Stimulated activated CD8-positive, alpha-beta memory T cell treated with anti-CD3 and anti-CD28 coated beads, Interleukin-12 subunit alpha, Interleukin-12 subunit beta, amount 100 ng/mL, for 4 hours (primary cell): ENCODE measurements around the gene TM4SF5.
A peak's percentile ranks its signal among the peaks of the same experiment; 100 is the strongest.
"Not testable (repeated sequence)": the region's sequence is repeated elsewhere in the genome, so short reads cannot be mapped to it uniquely, and the experiment has no call there.

Experiments used
- DNase-seq: peaks from one replicate; pipeline ENCODE4 v3.0.0-alpha.2; 2020; ENCODE audit warnings: low read depth

TM4SF5 gene

DNA sequence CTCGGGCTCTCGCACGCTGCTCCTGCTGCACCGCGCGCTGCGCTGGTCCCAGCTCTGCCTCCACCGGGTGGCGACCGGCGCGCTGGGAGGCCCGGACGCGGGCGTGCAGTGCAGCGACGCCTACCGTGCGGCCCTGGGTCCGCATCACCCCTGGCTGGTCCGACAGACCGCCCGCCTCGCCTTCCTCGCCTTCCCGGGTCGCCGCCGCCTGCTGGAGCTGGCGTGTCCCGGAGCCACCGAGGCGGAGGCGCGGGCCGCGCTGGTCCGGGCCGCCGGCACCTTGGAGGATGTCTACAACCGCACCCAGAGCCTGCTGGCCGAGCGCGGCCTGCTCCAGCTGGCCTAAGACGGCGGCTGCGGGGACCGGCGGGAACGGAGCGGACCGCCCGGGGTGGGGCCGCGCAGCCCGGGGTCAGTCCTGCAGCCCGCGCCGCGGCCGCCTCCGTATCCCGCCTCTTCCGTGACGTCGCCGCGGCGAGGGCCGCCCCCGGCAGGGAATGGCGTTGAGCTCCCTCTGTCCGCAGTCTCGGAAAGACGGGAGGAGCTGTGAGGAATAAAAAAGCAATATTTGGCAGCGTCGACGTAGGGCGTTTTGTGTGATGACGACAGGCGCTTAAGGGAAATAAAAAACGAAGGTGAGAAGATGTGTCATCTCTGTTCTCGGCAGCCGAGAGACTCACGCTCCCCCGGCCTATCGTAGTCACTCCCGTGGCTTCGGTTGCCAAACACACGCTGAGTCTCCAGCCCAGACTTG, 18.4 kb downstream of the TM4SF5 start:
- DNase-seq, result peak; percentile 67

DNA sequence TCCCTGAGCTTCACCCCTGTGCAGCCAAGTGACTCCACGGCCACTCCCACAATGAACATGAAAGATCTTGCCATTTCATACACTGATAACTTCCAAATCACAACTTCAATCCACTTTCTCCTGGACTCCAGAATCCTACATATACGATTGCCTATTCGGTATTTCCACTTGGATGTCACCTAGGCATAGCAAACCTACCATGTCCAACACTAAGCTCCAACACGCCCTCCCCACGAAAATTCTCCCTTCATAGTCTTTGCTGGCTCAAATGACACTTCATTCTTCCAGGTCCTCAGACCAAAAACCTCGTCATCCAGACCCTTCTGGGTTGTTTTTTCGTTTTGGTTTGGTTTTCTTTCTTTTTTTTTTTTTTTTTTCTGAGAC, 19.0 kb downstream of the TM4SF5 start:
- DNase-seq, result no peak

DNA sequence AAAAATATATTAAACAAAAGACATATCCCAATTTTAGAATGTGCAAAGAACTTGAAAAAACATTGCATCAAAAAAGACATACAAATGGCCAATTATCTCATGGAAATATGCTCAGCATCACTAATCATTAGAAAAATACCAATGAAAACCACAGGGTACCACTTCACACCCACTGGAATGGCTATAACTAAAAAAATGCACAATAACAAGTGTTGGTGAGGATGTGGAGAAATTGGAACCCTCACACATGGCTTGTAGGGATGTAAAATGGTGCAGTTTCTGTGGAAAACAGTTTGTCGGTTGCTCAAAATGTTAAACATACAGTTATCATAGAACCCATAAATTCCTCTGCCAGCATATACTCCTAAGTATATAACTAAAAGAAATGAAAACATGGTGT, 23.5 kb downstream of the TM4SF5 start:
- DNase-seq, result no peak

DNA sequence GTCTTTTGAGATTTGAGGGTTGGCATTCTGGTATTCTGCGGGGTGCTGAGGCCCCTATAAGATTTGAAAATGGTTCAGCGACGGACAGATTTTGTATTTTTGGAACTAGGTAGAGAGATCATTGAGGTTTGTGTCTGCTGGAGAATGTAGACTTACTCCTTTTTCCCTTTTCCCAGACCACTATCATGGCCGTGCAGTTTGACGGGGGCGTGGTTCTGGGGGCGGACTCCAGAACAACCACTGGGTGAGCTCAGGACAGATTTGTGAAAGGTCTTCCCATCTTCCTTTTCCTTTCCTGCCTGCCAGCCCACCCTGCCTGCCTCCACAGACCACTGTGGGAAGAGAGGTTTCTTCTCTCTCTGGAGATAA, 24.9 kb downstream of the TM4SF5 start:
- no peak for DNase-seq

DNA sequence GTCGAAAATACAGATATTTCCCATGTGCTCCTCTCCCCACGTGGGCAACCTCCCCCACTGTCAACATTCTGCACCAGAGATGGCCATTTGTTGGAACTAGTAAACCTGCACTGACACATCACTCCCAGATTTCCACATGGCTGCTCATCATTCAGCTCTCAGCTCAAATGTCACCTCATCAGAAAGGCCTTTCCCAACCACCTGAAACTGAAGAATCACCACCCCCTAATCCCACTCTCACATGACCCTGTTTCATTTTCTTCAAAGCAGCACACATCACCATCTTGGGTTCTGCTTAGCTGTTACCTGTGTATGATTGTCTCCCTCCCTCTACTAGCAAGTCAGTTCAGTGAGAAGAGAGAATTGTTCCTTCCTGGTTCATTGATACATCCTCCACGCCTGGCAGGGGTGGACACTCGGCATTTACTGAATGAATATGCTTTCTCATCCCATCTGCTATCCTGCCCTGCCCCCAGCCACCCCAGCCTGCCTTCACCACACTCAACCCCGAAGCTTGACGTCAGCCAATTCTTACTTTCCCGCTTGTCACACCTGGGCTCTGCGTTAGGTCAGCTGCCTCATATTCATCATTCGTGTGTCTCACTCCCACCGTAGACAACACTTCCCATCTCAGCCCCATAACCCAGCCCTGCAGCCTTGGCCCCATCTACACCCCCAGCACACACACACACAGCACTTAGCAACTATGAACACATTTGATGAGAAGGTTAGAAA, 28.9 kb downstream of the TM4SF5 start:
- no peak for DNase-seq

DNA sequence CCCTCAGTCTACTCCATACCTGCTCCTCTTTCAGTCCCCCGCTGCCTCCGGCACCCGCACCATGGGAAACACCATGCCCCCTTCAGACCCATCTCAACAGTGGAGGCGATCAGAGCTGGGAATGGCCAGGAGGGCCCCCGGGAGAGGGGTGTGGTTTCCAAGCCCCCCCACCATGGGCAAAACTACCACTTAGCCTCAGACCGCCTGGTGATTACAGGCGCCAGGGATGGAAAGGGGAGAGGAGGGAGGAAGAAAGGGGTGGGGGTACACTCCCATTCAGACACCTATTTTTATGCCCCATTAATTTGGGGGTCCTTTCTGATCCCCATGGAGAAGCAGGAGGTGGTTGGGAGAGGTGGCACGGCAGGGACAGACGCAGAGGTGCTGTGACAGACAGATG, 30.5 kb downstream of the TM4SF5 start, which contains the start of gene C17orf114:
Gene C17orf114 (minus strand): TSS at position 101 of the 400 bp plus-strand sequence.
- no peak for DNase-seq

DNA sequence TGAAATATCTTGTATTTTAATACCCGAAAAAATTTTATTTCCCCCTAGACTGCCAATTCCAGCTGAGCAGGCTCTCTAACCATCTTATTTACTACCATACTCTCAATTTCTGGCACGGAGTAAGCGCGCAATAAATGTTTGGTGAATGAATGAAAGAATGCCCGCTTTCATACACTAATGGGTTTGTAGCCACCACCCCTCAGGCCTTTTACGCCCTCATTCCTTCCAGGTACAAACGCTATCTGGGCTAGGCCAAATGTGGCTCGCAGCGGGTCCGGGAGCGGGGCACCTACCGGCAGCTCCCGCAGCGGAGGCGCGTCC, 34.7 kb downstream of the TM4SF5 start:
- no peak for DNase-seq

DNA sequence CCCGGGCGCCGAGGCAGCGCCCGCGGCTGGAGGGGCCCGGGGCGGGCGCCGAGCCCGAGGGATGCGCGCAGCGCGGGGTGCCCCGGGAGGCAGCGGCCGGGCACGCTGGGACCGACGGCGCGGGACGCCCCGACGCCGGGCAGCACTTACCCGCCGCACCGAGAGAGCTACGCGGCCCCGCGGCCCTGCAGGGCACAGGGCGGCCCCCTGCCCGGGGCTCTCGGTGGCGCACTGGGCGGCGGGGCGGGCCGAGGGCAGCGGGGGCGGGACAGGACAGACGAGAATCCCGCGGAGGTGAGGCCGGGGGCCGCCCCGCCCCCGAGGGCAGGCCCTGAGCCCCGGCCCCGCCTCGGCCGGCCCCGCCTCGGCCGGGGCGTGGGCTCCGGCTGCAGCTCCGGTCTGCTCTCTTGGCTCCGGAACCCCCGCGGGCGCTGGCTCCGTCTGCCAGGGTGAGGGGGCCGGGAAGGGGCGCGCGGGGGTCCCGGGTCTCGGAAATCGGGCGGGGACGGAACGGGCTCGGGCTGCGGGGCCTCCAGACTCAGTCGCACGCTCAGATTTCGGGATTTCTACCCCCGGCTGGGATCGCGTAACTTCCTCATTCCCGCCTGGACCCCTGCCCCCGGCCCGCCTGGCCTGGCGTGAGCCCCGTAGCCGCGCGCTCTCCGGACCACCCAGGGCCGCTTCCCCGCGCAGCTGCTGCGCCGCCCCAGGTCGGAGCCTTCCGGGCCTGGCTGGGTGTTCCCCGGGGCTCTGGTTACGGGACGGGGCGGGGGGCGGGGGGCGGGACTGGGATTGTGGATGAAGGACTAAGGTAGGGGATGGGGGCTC, 35.3 kb downstream of the TM4SF5 start, which contains the start of gene PLD2:
Gene PLD2 (plus strand): TSS at position 376 of the 828 bp plus-strand sequence. CDS start 621 bp downstream, outside the sequence.
- DNase-seq, result peak; percentile 76

DNA sequence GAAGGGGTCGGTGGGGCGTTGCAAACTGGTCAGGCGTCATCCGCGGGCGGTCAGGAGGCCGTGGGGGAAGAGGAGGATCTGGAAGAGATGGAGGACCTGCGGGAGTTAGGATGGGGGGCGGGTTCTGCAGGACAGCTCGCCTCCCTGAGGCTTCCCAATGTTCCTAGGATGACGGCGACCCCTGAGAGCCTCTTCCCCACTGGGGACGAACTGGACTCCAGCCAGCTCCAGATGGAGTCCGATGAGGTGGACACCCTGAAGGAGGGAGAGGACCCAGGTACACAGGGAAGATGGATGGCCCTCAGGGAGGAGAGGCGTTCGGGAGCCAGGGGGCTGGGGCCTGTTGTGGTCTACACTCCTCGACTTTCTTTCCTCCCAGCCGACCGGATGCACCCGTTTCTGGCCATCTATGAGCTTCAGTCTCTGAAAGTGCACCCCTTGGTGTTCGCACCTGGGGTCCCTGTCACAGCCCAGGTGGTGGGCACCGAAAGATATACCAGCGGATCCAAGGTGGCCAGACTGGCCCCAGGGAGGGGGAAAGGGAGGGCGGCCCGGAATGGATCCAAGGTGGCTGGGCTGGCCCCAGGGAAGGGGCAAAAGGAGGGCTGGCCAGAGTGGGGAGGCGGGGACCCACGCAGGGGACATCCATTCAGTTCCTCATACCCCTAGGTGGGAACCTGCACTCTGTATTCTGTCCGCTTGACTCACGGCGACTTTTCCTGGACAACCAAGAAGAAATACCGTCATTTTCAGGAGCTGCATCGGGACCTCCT, 36.1 kb downstream of the TM4SF5 start:
- no peak for DNase-seq

DNA sequence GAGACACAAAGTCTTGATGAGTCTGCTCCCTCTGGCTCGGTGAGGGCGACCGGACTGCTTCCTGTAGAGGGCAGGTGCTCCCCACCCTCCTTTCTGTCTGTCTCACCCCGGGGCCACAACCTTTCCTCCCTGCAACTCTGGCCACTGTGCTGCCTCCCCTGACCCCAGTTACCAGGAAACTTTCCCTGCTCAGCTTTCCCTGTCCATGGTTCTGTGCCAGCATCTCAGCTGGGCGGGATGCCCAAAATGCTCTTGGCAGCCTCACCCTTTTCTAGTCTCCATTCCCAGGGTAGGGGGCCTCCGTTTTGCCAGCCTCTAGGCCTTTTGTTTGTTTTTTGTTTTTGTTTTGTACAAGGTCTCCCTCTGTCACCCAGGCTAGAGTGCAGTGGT, 36.7 kb downstream of the TM4SF5 start:
- DNase-seq, result no peak

DNA sequence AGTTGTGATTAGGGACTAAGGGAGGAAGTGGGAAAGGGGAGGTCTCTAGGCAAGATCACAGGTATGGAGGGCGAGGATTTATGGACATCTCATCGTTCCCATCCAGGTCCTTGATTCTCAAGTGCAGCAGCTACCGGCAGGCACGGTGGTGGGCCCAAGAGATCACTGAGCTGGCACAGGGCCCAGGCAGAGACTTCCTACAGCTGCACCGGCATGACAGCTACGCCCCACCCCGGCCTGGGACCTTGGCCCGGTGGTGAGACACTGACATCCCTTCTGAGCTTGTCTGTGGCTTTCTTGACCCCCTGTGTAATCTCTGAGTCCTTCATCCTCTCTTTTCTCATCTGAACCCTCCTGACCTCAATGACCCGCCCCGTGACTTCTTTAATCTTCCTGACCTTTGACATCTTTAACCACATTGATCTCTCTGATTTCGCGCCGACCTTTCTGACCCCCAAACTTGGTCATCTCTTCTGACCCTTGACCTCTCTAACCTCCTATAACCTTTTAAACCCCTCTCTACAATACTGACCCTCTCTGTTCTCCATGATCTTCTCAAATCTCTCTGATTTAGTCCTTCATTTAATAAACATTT, 39.1 kb downstream of the TM4SF5 start:
- no peak for DNase-seq

DNA sequence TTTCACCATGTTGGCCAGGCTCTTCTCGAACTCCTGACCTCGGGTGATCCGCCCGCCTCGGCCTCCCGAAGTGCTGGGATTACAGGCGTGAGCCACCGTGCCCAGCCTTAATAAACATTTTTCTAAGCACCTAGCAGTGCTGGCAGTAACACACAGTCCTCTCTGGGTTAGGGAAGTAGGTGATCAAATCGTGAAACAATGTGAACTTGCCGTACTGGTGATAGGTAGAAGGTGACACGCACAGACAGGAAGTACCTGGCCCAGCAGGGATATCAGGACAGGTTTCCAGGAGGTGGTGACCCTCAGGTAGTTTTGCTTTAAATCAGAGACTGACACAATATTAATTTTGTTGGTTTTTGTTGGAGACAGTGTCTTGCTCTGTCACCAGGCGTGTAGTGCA, 39.8 kb downstream of the TM4SF5 start:
- DNase-seq, result no peak

DNA sequence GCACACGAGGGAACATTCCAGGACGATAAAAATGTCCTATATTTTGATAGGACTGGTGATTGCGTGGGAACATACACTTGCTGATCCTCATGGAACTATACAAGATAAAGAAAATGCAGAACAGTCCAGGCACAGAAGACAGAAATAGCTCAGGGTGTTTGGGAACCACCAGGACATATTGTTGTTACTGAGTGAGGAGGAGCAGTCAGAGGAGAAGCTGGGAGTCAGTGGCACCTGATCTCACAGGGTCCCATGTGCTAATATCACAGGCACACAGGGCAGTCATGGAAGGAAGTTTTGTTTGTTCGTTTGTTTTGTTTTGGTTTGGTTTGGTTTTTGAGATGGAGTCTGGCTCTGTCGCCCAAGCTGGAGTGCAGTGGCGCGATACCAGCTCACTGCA, 41.0 kb downstream of the TM4SF5 start:
- DNase-seq, result no peak

DNA sequence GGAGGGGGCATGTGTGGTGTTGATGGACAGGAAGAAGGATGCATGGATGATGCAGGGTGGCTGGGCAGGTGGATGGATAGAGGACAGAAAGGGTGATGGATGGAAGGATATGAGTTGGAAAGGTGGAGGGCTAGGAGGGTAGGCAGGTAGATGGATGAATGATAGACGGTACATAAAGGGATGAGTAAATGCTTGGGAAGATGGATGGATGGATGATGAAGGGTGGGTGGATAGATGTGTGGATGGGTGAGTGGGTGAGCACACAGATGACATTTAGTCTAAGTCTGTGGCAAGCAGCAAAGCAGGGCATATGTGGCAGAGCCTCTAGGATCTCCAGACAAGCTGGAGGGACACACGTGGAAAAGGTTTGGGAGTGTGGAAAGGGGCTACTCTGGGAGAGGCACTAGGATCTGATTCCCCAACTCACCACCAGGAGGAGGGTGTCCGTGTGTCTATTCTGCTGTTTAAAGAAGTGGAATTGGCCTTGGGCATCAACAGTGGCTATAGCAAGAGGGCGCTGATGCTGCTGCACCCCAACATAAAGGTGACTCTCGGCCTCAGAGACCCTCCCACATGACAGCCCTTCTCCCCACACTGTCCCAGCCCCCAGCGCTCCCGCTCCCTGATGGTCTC, 43.5 kb downstream of the TM4SF5 start:
- no peak for DNase-seq

DNA sequence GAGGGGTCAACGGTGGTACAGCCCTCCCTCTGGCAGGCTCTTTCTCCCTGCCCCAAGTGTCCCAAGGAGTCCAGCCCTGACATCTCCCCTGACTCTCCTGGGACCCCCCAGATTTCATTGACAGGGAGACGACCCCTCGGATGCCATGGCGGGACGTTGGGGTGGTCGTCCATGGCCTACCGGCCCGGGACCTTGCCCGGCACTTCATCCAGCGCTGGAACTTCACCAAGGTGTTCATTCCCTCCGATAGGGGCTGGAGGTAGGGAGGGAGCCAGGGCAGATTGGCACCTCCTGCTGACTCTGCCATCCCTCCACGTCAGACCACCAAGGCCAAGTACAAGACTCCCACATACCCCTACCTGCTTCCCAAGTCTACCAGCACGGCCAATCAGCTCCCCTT, 45.1 kb downstream of the TM4SF5 start:
- DNase-seq, result no peak

DNA sequence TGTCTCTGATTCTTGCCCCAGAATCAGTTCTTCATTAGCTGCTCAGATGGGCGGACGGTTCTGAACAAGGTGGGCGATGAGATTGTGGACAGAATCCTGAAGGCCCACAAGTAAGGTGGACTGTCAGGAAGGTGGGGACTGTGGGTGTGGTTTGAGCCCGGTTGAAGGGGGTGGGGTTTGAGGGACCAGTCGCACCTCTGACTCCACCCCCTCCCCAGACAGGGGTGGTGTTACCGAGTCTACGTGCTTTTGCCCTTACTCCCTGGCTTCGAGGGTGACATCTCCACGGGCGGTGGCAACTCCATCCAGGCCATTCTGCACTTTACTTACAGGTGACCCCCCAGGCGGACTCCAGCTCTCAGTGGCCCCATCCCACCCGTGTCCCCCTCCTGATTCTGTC, 46.6 kb downstream of the TM4SF5 start:
- DNase-seq, result no peak

DNA sequence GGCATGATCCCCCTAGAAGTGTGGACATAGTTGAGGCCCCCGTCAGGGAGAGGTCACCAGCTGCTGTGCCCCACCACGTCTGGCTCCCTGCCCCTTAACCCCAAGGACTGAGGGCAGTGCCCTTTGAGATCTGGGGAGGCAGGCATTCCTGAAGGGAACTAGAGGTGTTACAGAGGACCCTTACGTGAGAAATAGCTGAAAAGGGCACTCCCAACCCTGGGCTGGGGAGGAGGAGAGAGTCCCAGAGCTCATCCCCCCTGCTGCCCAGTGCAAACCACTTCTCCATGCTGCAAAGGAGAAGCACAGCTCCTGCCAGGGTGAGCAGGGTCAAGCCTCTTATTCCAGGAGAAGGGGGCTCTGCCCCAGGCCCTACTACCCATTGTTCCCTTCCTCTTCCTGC, 51.1 kb downstream of the TM4SF5 start:
- no peak for DNase-seq

DNA sequence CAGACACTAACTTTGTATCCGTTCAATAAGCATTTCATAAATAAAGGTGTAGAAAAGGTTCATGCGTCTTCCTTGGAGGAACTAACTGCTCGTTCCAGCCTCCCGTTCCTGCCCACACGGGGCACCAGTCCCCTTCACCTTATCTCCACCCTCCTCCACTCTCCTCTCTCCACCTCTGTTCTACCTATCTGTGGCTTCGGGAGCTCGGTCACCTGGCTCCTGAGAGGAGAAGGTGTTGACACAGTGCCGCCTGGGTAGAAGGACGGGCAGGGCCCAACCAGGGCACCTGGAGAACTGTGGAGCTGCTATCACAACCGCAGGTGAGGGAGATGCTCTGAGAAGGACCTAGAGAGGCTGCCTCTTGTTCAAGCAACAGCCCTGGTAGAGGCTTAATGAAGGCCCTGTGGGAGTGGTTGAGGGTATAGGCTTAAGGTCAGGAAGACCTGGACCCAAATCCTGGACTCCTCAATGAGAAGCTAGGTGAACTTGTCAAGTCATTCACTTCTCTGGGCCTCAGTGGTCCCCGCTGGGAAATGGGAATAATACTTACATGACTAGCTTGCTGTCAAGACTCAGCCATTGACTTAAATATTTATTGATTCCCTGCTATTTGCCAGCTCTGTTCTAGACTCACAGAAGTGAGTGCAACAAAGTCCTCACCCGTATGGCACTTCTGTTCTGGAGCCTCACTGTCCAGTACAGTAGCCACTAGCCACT, 51.8 kb downstream of the TM4SF5 start:
- no peak for DNase-seq

DNA sequence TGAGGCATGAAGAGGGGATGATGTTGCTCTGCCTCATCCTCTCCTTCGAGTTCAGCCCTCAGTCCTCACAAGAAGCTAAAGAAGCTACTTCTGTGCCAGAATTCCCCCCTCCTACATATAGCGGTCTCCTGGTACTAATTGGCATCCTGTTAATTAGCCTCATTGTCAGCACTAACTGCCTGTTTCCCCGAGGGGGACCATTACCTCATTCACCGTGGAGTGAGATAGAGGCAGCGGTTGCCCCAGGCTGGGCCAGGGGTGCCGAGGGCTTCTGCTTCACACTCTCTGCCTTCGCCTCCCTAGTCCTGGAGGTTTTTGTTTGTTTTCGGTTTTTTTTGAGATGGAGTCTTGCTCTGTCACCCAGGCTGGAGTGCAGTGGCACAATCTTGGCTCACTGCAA, 55.7 kb downstream of the TM4SF5 start:
- DNase-seq, result no peak

DNA sequence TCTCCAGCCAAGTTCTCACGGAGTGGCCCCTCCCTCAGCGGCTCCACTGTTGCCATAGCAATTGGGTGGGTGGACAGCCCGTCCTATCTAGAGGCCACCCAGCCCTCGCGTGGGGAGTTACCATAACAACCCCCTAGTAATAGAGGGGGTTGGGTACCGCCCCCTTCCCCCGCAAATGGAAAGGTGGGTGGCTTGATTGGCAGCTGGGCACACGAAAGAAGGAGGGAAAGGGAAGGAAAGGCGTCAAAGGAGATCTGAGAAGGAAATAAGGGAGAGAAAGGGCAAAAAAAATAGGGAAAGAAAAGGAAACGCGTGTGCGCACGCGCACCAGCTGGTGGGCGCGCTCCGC, 61.1 kb downstream of the TM4SF5 start:
- not testable (repeated sequence) for DNase-seq
